GM12878 (cell line): ENCODE data around the gene TMEM176A.

Experiments used
- GABPA ChIP-seq: IDR thresholded peaks from 2 replicates; pipeline ENCODE4 v1.6.1; 2014; ENCODE audit warnings: antibody characterized with exemption, low read depth, mild to moderate bottlenecking, inconsistent platforms
- SMC3 ChIP-seq: IDR thresholded peaks from 2 replicates; pipeline ENCODE4 v1.6.1; 2011; ENCODE audit warnings: low read length, improper control_type of control experiment, borderline replicate concordance
- TARDBP ChIP-seq: IDR thresholded peaks from 2 replicates; pipeline ENCODE4 v1.6.1; 2016; ENCODE audit warnings: borderline replicate concordance
- YY1 ChIP-seq: IDR thresholded peaks from 2 replicates; pipeline ENCODE4 v1.6.1; 2011; ENCODE audit warnings: low read depth, mild to moderate bottlenecking, low read length
- TF ChIP-seq, protein P1 (sequence below), 3 experiments: IDR thresholded peaks in 2 of 3; conservative IDR thresholded peaks in 1 of 3; 2 replicates each; pipeline ENCODE4 v1.5.1; 2011; ENCODE audit warnings: low read depth in 3 of 3, low read length in 3 of 3, mild to moderate bottlenecking in 3 of 3, control low read depth in 2 of 3, moderate library complexity in 2 of 3, inconsistent platforms in 1 of 3, mixed read lengths in 1 of 3; ENCODE audit not compliant: control insufficient read depth in 2 of 3, insufficient read depth in 1 of 3; ENCODE audit errors: extremely low read depth in 1 of 3

GRCh38 chr7:150805864-150806263 lies 5.3 kb downstream of the TMEM176A start:
- no peak for TF ChIP-seq GABPA
- no peak for TF ChIP-seq TARDBP
- TF ChIP-seq, protein P1, sequence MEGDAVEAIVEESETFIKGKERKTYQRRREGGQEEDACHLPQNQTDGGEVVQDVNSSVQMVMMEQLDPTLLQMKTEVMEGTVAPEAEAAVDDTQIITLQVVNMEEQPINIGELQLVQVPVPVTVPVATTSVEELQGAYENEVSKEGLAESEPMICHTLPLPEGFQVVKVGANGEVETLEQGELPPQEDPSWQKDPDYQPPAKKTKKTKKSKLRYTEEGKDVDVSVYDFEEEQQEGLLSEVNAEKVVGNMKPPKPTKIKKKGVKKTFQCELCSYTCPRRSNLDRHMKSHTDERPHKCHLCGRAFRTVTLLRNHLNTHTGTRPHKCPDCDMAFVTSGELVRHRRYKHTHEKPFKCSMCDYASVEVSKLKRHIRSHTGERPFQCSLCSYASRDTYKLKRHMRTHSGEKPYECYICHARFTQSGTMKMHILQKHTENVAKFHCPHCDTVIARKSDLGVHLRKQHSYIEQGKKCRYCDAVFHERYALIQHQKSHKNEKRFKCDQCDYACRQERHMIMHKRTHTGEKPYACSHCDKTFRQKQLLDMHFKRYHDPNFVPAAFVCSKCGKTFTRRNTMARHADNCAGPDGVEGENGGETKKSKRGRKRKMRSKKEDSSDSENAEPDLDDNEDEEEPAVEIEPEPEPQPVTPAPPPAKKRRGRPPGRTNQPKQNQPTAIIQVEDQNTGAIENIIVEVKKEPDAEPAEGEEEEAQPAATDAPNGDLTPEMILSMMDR (IDR thresholded peaks at IDR 0.05 in 2 of 3, conservative IDR thresholded peaks at IDR 0.05 in 1 of 3; ENCODE audit: control insufficient read depth in 2 of 3, extremely low read depth in 1 of 3, insufficient read depth in 1 of 3, low read depth in 3 of 3, low read length in 3 of 3), result no peak
- TF ChIP-seq SMC3, result no peak
- no peak for TF ChIP-seq YY1
